ENCODE data around the gene NFATC1.

The NFATC1 gene

DNA sequence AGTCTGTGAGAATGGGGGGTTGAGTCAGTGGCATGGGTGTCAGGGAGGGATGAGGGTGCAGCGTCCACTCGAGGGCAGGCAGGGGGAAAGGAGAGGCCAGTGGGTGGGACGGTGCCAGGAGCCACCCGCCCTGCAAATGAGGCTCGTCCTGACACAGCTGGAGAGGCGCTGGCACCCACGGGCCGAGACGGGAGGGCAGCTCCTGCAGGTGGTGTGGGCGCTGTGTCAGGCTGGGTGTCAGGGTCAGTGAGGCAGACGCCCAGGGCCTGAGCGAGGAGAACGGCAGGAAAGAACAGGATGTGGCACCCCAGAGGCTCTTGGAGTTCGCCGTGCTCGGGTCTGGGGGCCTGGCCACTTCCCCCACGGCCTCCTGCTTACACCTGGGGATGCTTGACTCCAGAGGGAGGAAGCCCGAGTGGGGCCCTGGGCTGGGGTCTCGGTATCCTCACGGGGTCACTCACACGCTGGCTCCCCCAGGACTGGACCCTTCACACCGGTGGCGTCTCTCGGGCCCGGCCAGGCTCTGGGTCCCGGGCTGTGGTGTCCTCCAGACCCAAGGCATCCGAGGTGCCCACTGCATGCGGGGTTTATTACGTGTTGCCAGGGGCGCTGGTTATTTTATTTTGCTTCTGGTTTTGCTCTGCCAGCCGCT is 153.4 kb downstream of the NFATC1 start:
- no peak for TF ChIP-seq GATA2 (IDR thresholded peaks at IDR 0.05; ENCODE audit: low read depth, low read length)
- no peak for TF ChIP-seq GATA3 (IDR thresholded peaks at IDR 0.05; ENCODE audit: low read depth, low read length)

- TF ChIP-seq GATA2 (IDR thresholded peaks at IDR 0.05; ENCODE audit: low read depth, low read length), result no peak
- TF ChIP-seq GATA3 (IDR thresholded peaks at IDR 0.05; ENCODE audit: low read depth, low read length), result no peak
Measured at GRCh38 chr18:79549638-79550000, 153.9 kb downstream of the NFATC1 start.

- TF ChIP-seq GATA3 (IDR thresholded peaks at IDR 0.05; ENCODE audit: low read depth, low read length) (no peak), GATA2 (IDR thresholded peaks at IDR 0.05; ENCODE audit: low read depth, low read length) (no peak)
Measured at GRCh38 chr18:79552140-79552631, 156.5 kb downstream of the NFATC1 start.

DNA sequence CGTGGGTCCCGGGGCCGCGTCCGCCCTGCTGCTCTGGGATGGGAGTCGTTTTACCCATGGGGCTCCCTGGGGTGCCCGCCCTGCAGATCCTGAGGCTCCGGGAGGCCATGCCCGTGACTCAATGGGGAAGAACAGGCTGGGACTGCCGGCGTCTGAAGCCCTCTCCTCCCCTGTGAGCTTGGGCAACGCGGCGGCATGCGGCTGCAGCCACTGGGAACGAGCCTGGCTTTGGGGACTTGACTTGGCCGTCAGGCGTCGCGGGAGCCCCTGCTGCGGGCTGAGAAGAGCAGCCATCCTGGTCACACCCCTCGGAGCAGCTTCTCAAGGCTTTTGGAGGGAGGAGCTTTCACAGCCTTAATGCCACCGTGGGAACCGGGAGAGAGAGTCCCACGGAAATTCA is 157.0 kb downstream of the NFATC1 start:
- TF ChIP-seq GATA3 (IDR thresholded peaks at IDR 0.05; ENCODE audit: low read depth, low read length) (no peak), GATA2 (IDR thresholded peaks at IDR 0.05; ENCODE audit: low read depth, low read length) (no peak)

- TF ChIP-seq GATA2 (IDR thresholded peaks at IDR 0.05; ENCODE audit: low read depth, low read length) (no peak), GATA3 (IDR thresholded peaks at IDR 0.05; ENCODE audit: low read depth, low read length) (no peak)
Measured at GRCh38 chr18:79553154-79553553, 157.4 kb downstream of the NFATC1 start.

DNA sequence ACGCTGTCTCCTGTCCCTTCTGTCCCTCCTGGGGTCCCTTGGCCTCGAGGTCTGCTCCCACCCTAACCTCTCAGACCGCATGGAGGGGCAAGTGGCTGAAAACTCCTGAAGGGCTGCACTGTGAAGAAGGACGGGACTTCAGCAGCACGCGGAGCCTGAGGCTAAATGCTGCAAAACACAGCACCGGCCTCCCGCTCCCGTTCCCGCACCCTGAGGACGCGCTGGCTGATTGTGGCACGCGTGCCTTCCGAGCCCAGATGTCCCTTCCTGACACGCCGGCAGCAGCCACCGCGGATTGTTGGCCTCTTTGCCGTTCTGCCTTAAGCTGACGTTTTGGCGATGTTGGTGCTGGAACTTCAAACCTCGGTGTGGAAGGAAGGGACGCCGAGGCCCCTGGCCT is 158.0 kb downstream of the NFATC1 start:
- TF ChIP-seq GATA2 (IDR thresholded peaks at IDR 0.05; ENCODE audit: low read depth, low read length), result no peak
- no peak for TF ChIP-seq GATA3 (IDR thresholded peaks at IDR 0.05; ENCODE audit: low read depth, low read length)

GRCh38 chr18:79554321-79554720 is 158.6 kb downstream of the NFATC1 start:
- no peak for TF ChIP-seq GATA3 (IDR thresholded peaks at IDR 0.05; ENCODE audit: low read depth, low read length)
- no peak for TF ChIP-seq GATA2 (IDR thresholded peaks at IDR 0.05; ENCODE audit: low read depth, low read length)

GRCh38 chr18:79554945-79555645 is 159.4 kb downstream of the NFATC1 start:
- TF ChIP-seq GATA2 (IDR thresholded peaks at IDR 0.05; ENCODE audit: low read depth, low read length) (no peak), GATA3 (IDR thresholded peaks at IDR 0.05; ENCODE audit: low read depth, low read length) (no peak)

DNA sequence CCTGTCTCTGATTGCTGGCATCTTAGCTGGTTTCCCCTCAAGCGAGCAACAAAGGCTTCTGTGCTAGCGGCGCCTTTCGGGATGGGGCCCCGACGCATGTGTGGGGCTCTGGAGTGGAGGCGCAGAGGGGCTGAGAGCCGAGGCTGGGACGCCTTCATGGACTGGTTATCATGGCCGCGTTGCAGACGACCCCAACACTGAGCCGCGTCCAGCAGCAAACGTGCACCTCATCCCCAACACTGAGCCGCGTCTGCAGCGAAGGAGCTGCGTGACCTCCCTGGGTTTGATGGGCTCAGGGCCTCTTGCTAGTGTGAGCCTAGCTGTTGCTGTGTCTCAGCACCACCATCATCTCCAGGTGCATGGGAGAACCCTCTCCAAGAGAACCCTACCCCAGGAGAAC is 160.2 kb downstream of the NFATC1 start:
- TF ChIP-seq GATA2 (IDR thresholded peaks at IDR 0.05; ENCODE audit: low read depth, low read length) (no peak), GATA3 (IDR thresholded peaks at IDR 0.05; ENCODE audit: low read depth, low read length) (no peak)

DNA sequence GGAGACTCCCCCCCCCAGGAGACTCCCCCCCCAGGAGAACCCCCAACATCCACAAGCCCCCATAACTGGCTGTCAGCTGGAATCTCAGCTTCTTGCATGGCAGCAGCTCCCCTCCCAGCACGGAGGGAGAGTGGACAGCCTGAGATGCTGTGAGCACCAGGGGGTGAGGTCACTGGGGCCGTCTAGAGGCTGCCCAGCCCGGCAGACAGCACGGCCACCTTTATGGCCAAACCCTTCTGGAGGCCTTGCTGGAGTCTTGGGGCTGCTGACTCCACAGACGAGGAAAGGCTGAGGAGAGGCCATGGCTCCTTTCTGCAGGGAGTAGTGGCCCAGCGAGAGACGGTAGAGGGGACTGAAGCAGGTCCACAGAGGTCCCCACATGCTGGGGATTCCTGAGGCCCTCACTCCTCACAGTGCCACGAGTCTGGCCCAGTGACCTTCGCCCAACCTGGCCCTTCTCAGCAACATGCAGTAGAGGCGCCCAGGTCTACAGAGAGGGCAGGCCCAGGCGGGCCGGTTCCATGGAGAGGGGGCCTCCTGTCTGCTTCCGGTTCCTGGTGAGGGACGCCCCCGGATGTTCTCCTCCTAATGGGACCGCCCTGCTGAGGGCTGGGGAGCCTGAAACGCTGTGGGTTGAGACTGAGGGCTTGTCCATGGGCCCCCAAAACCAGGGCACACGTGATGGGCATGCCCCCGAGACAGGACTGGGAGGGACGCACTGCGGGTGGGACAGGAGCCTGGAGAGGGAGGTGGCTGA is 161.3 kb downstream of the NFATC1 start:
- TF ChIP-seq GATA3 (IDR thresholded peaks at IDR 0.05; ENCODE audit: low read depth, low read length), result no peak
- TF ChIP-seq GATA2 (IDR thresholded peaks at IDR 0.05; ENCODE audit: low read depth, low read length), result no peak

DNA sequence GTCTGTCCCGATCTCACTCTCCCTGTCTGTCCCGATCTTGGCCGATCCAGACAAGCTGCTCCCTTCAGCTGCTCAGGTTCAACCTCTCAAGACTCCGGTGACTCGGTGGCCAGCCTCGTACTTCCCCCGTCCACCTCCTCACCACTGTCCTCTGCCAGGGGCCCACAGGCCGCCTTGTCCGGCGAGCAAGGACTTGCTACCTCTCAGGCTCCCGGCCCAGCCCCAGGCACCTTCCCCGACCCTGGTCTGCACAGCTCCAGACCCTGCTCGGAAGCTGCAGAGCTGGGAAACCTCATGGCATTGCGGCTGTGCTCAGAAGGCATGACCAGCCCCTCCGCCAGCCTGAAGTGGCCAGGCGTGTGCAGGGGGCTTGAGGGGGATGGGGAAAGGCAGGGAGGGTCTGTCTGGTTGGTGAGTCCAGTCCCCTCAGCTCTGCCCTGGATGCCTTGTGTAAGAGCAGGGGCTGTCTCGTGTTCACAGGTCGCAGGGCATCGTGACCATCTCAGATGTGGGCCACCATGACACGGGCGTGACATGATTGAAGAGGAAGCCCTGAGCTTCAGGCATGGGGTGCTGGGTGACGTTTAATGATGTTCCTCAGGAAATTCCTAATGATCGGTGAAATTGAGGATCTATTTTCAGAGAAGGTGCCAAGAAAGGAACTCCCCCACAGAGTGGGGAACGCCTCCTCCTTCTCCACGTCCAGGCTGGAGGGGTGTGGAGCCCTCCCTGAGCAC is 162.6 kb downstream of the NFATC1 start:
- no peak for TF ChIP-seq GATA3 (IDR thresholded peaks at IDR 0.05; ENCODE audit: low read depth, low read length)
- no peak for TF ChIP-seq GATA2 (IDR thresholded peaks at IDR 0.05; ENCODE audit: low read depth, low read length)

DNA sequence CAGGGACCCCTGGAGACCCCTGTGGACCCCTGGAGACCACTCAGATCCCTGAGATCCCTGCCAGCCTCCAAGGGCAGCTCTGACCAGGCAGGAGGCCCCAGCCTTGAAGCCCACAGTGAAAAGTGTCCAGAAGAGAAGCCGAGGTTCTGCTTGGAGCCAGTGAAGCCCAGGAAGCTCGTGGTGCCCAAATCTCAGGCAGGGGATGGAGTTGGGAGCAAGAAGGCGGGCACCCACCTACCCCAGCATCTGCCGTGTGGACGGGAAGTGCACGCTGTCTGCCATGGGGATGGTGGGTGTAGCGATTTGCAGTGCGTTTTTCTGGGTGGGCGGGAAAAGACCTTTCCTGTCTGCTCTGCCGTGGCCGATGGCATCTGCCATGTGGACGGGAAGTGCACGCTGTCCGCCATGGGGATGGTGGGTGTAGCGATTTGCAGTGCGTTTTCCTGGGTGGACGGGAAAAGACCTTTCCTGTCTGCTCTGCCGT is 163.2 kb downstream of the NFATC1 start:
- TF ChIP-seq GATA3 (IDR thresholded peaks at IDR 0.05; ENCODE audit: low read depth, low read length) (no peak), GATA2 (IDR thresholded peaks at IDR 0.05; ENCODE audit: low read depth, low read length) (no peak)

DNA sequence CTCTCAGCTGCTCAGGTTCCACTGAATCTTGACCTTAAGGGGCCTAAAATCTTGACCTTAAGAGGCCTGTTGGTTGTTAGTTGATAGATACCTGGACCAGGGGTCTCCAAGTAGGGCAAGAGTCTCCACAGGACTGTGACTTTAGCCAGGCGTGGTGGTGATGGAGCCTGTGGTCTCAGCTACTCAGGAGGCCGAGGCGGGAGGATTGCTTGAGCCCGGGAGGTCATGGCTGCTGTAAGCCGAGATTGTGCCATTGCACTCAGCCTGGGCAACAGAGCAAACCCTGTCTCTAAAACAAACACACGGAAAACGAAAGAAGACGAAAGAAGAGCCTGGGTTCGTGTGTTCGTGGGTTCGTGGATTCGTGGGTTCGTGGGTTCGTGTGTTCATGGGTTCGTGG is 163.7 kb downstream of the NFATC1 start:
- TF ChIP-seq GATA3 (IDR thresholded peaks at IDR 0.05; ENCODE audit: low read depth, low read length) (no peak), GATA2 (IDR thresholded peaks at IDR 0.05; ENCODE audit: low read depth, low read length) (no peak)

All from SH-SY5Y (cell line).